Naive B cell (primary cell): ENCODE data around the gene OR2L8. TPM values are rescaled to one million over a fixed set of nuclear protein-coding genes. Genes with fewer than 3 reads are reported as not detected.

Source experiments
- ATAC-seq, 2 donors: fragments of 150-1000 bp; cut with Tn5 transposase; 2 replicates each; pipeline ENCODE4 v1.10.0; 2021; ENCODE audit warnings: low read depth in 2 of 2, mild to moderate bottlenecking in 2 of 2, moderate library complexity in 2 of 2
- DNase-seq: peaks from one replicate; pipeline ENCODE4 v3.0.0; 2022
- H3K27ac Mint-ChIP-seq, 6 donors: one replicate each; pipeline ENCODE4 v1.8.0; 2020 to 2022; ENCODE audit warnings: mild to moderate bottlenecking in 6 of 6, mixed read lengths in 6 of 6, moderate library complexity in 5 of 6, inconsistent platforms in 2 of 6
- H3K27me3 Mint-ChIP-seq, 3 donors: one replicate each; pipeline ENCODE4 v1.8.0; 2021 to 2022; ENCODE audit warnings: mixed read lengths in 3 of 3, mild to moderate bottlenecking in 1 of 3
- H3K36me3 Mint-ChIP-seq, 2 donors: one replicate each; pipeline ENCODE4 v1.8.0; 2020 to 2022; ENCODE audit warnings: mixed read lengths in 2 of 2, inconsistent platforms in 1 of 2, mild to moderate bottlenecking in 1 of 2
- H3K4me1 Mint-ChIP-seq, 3 donors: one replicate each; pipeline ENCODE4 v1.8.0; 2020 to 2022; ENCODE audit warnings: mixed read lengths in 3 of 3, inconsistent platforms in 1 of 3, mild to moderate bottlenecking in 1 of 3, moderate library complexity in 1 of 3
- H3K4me3 Mint-ChIP-seq, 8 donors: one replicate each; pipeline ENCODE4 v1.8.0; 2020 to 2022; ENCODE audit warnings: mild to moderate bottlenecking in 8 of 8, mixed read lengths in 8 of 8, moderate library complexity in 8 of 8, inconsistent platforms in 2 of 8
- H3K9me3 Mint-ChIP-seq, 7 donors: one replicate each; pipeline ENCODE4 v1.8.0; 2020 to 2022; ENCODE audit warnings: mixed read lengths in 7 of 7, mild to moderate bottlenecking in 5 of 7, inconsistent platforms in 2 of 7, moderate library complexity in 1 of 7
- polyA plus RNA-seq, 6 donors: library from polyadenylated mRNA; unstranded; fragments of 300-500 nt; fragmentation: Illumina TruSeq; gene quantifications; one replicate each; pipeline ENCODE4 v1.2.3, GENCODE V29; 2021; ENCODE audit warnings: low read depth in 6 of 6

OR2L8 gene
- under 1 TPM in 2 of 6 donors, not detected in 4; 0.51 to 0.74 TPM for polyA plus RNA-seq

- DNase-seq (no peak), ATAC-seq (no peak)
- Mint-ChIP-seq H3K9me3 (peaks cover 0 to 6% (median 4%) of the 10 kb centered on the region in 7 donors), H3K4me3 (no peak within 1 kb of the TSS), H3K4me1 (peaks cover 0 to 4% (median 0%) of the 10 kb centered on the region in 3 donors), H3K27ac (no peak within 1 kb of the TSS), H3K27me3 (no peaks in the 10 kb centered on the region), H3K36me3 (peaks cover 10% of the 10 kb centered on the region in 2 donors)
Observed at GRCh38 chr1:247948558-247948957, at the start of gene OR2L8. OR2L8 (plus strand) TSS chr1:247948858; CDS start chr1:247948858, 0 bp downstream.

GRCh38 chr1:247904122-247904521 is 44.5 kb upstream of the OR2L8 start:
- Mint-ChIP-seq H3K27ac (peak overlapping the region in 2 of 6 donors; percentile 79 to 82), H3K4me1 (peaks cover 10 to 34% (median 31%) of the 10 kb centered on the region in 3 donors), H3K36me3 (peaks cover 4 to 16% of the 10 kb centered on the region in 2 donors), H3K27me3 (no peaks in the 10 kb centered on the region), H3K4me3 (no peak overlapping the region), H3K9me3 (peaks cover 6 to 21% (median 16%) of the 10 kb centered on the region in 7 donors)
- ATAC-seq (no peak), DNase-seq (no peak)

- H3K27me3 Mint-ChIP-seq = no peaks in the 10 kb centered on the region
- H3K36me3 Mint-ChIP-seq = peaks cover 4 to 16% of the 10 kb centered on the region in 2 donors
- H3K4me3 Mint-ChIP-seq = peak overlapping the region in 7 of 8 donors; percentile 82 to 94 (median 92)
- H3K4me1 Mint-ChIP-seq = peaks cover 10 to 34% (median 31%) of the 10 kb centered on the region in 3 donors
- peaks cover 6 to 21% (median 16%) of the 10 kb centered on the region in 7 donors for H3K9me3 Mint-ChIP-seq
- ATAC-seq (no peak), DNase-seq (no peak)
- peak overlapping the region in 2 of 6 donors; percentile 76 to 91 for H3K27ac Mint-ChIP-seq
Observed at GRCh38 chr1:247905181-247905580, 43.5 kb upstream of the OR2L8 start.

GRCh38 chr1:247905910-247906503 is 42.7 kb upstream of the OR2L8 start:
- peaks cover 6 to 21% (median 16%) of the 10 kb centered on the region in 7 donors for H3K9me3 Mint-ChIP-seq
- H3K4me1 Mint-ChIP-seq = peaks cover 10 to 34% (median 31%) of the 10 kb centered on the region in 3 donors
- peaks cover 4 to 16% of the 10 kb centered on the region in 2 donors for H3K36me3 Mint-ChIP-seq
- H3K4me3 Mint-ChIP-seq = peak overlapping the region; percentile 82 to 95 (median 92)
- no peaks in the 10 kb centered on the region for H3K27me3 Mint-ChIP-seq
- peak overlapping the region; percentile 67 to 97 (median 90) for H3K27ac Mint-ChIP-seq
- ATAC-seq (peak; percentile 86 to 87), DNase-seq (peak; percentile 5)

- peak; percentile 52 to 55 for ATAC-seq
- Mint-ChIP-seq H3K4me1 (peaks cover 10 to 34% (median 31%) of the 10 kb centered on the region in 3 donors), H3K9me3 (peaks cover 6 to 21% (median 16%) of the 10 kb centered on the region in 7 donors), H3K27ac (peak overlapping the region; percentile 67 to 97 (median 90)), H3K27me3 (no peaks in the 10 kb centered on the region), H3K36me3 (peaks cover 4 to 16% of the 10 kb centered on the region in 2 donors), H3K4me3 (peak overlapping the region; percentile 82 to 95 (median 92))
- DNase-seq = peak; percentile 14
Observed at GRCh38 chr1:247906504-247907047, 42.1 kb upstream of the OR2L8 start.

GRCh38 chr1:247908766-247909165 is 39.9 kb upstream of the OR2L8 start:
- no peak for DNase-seq
- peaks cover 10 to 34% (median 31%) of the 10 kb centered on the region in 3 donors for H3K4me1 Mint-ChIP-seq

GRCh38 chr1:247913786-247914185 is 34.9 kb upstream of the OR2L8 start:
- Mint-ChIP-seq H3K27me3 (no peaks in the 10 kb centered on the region), H3K4me3 (no peak overlapping the region)

More at GRCh38 chr1:247908766-247909165, 39.9 kb upstream of the OR2L8 start:
- ATAC-seq = no peak
- Mint-ChIP-seq H3K4me3 (peak overlapping the region in 1 of 8 donors; percentile 61), H3K36me3 (peaks cover 0 to 13% of the 10 kb centered on the region in 2 donors), H3K9me3 (peaks cover 6 to 17% (median 12%) of the 10 kb centered on the region in 7 donors), H3K27ac (peak overlapping the region in 1 of 6 donors; percentile 11), H3K27me3 (no peaks in the 10 kb centered on the region)

GRCh38 chr1:247914941-247915662 is 33.6 kb upstream of the OR2L8 start:
- DNase-seq (no peak), ATAC-seq (no peak)
- Mint-ChIP-seq H3K27ac (peak overlapping the region in 1 of 6 donors; percentile 34), H3K9me3 (no peaks in the 10 kb centered on the region), H3K4me3 (no peak overlapping the region), H3K4me1 (no peaks in the 10 kb centered on the region), H3K27me3 (no peaks in the 10 kb centered on the region), H3K36me3 (no peaks in the 10 kb centered on the region)

More at GRCh38 chr1:247913786-247914185, 34.9 kb upstream of the OR2L8 start:
- Mint-ChIP-seq H3K27ac (no peak overlapping the region), H3K36me3 (no peaks in the 10 kb centered on the region), H3K9me3 (no peaks in the 10 kb centered on the region), H3K4me1 (no peaks in the 10 kb centered on the region)
- DNase-seq (no peak), ATAC-seq (no peak)

- no peaks in the 10 kb centered on the region for H3K36me3 Mint-ChIP-seq
- no peaks in the 10 kb centered on the region for H3K9me3 Mint-ChIP-seq
- no peak within 1 kb of the TSS for H3K4me3 Mint-ChIP-seq
- ATAC-seq (no peak), DNase-seq (no peak)
- no peaks in the 10 kb centered on the region for H3K27me3 Mint-ChIP-seq
- H3K27ac Mint-ChIP-seq = no peak within 1 kb of the TSS
- H3K4me1 Mint-ChIP-seq = no peaks in the 10 kb centered on the region
Observed at GRCh38 chr1:247919952-247920351, 28.7 kb upstream of the OR2L8 start, which contains the start of gene OR2T8. OR2T8 (plus strand) TSS chr1:247920252; CDS start chr1:247921018, 766 bp downstream.

GRCh38 chr1:247923941-247924340 is 24.7 kb upstream of the OR2L8 start:
- Mint-ChIP-seq H3K4me1 (no peaks in the 10 kb centered on the region), H3K4me3 (no peak overlapping the region), H3K36me3 (no peaks in the 10 kb centered on the region), H3K9me3 (no peaks in the 10 kb centered on the region), H3K27me3 (no peaks in the 10 kb centered on the region), H3K27ac (no peak overlapping the region)
- no peak for DNase-seq
- ATAC-seq = no peak

- no peaks in the 10 kb centered on the region for H3K9me3 Mint-ChIP-seq
- peak within 1 kb of the TSS in 1 of 6 donors; percentile 18 for H3K27ac Mint-ChIP-seq
- H3K36me3 Mint-ChIP-seq = no peaks in the 10 kb centered on the region
- H3K27me3 Mint-ChIP-seq = no peaks in the 10 kb centered on the region
- no peak within 1 kb of the TSS for H3K4me3 Mint-ChIP-seq
- DNase-seq (no peak), ATAC-seq (no peak)
- H3K4me1 Mint-ChIP-seq = no peaks in the 10 kb centered on the region
Observed at GRCh38 chr1:247924868-247925267, 23.8 kb upstream of the OR2L8 start, which contains the start of gene OR2AJ1. OR2AJ1 (plus strand) TSS chr1:247924889; CDS start chr1:247933769, 8,880 bp downstream.

- ATAC-seq = no peak
- Mint-ChIP-seq H3K4me3 (no peak overlapping the region), H3K9me3 (peaks cover 0 to 12% (median 10%) of the 10 kb centered on the region in 7 donors), H3K27ac (no peak overlapping the region), H3K36me3 (peaks cover 0 to 7% of the 10 kb centered on the region in 2 donors), H3K4me1 (peaks cover 0 to 4% (median 0%) of the 10 kb centered on the region in 3 donors), H3K27me3 (peaks cover 0 to 6% (median 0%) of the 10 kb centered on the region in 3 donors)
- DNase-seq = no peak
Observed at GRCh38 chr1:247933989-247934388, 14.7 kb upstream of the OR2L8 start.

GRCh38 chr1:247935781-247936180 is 12.9 kb upstream of the OR2L8 start:
- Mint-ChIP-seq H3K27ac (no peak overlapping the region), H3K27me3 (peaks cover 0 to 6% (median 0%) of the 10 kb centered on the region in 3 donors), H3K9me3 (peaks cover 0 to 12% (median 10%) of the 10 kb centered on the region in 7 donors), H3K4me1 (peaks cover under 1 to 4% (median 2%) of the 10 kb centered on the region in 3 donors), H3K4me3 (peak overlapping the region in 7 of 8 donors; percentile 15 to 92 (median 41)), H3K36me3 (peaks cover 0 to 7% of the 10 kb centered on the region in 2 donors)
- no peak for ATAC-seq
- no peak for DNase-seq
